Keratinocyte (primary cell): ENCODE data around the gene ZNF335. TPM values are rescaled to one million over a fixed set of nuclear protein-coding genes. Genes with fewer than 3 reads are reported as not detected.

ENCODE experiments used
- DNase-seq: peaks from one replicate; pipeline ENCODE4 v3.0.0-alpha.2; 2011; ENCODE audit warnings: low read depth, missing footprints, low spot score
- FAIRE-seq: peaks from 2 replicates; lab custom pipeline; 2011; peaks lifted over from hg19 to GRCh38; lab: Jason Lieb, UNC
- H2AFZ ChIP-seq: 2 replicates; pipeline ENCODE4 v1.6.0; 2012; ENCODE audit warnings: low read length, control low read depth, inconsistent platforms; ENCODE audit not compliant: control insufficient read depth
- H3K27ac ChIP-seq: 2 replicates; pipeline ENCODE4 v1.5.1; 2011; ENCODE audit warnings: low read length; ENCODE audit not compliant: control insufficient read depth, insufficient read depth
- H3K27me3 ChIP-seq: 3 replicates; pipeline ENCODE4 v1.6.0; 2011; ENCODE audit warnings: low read length; ENCODE audit not compliant: control insufficient read depth, insufficient read depth; ENCODE audit errors: extremely low read depth
- H3K36me3 ChIP-seq, 2 experiments: 2 replicates in 1 of 2; 3 replicates in 1 of 2; pipeline ENCODE4 v1.5.1; 2011; ENCODE audit warnings: low read length in 2 of 2, mild to moderate bottlenecking in 1 of 2; ENCODE audit not compliant: control insufficient read depth in 2 of 2, insufficient read depth in 2 of 2; ENCODE audit errors: extremely low read depth in 1 of 2
- H3K4me1 ChIP-seq: 3 replicates; pipeline ENCODE4 v1.5.1; 2011; ENCODE audit warnings: low read length; ENCODE audit not compliant: control insufficient read depth, insufficient read depth; ENCODE audit errors: extremely low read depth
- H3K4me2 ChIP-seq: 3 replicates; pipeline ENCODE4 v1.6.0; 2011; ENCODE audit warnings: low read depth, low read length; ENCODE audit not compliant: control insufficient read depth, insufficient read depth; ENCODE audit errors: extremely low read depth
- H3K4me3 ChIP-seq, 3 experiments: fragments of 200-600 bp in 1 of 3; sonication (generic) in 1 of 3; 2 replicates in 2 of 3; 3 replicates in 1 of 3; pipeline ENCODE4 v1.5.1; 2011 to 2016; ENCODE audit warnings: low read length in 3 of 3, mild to moderate bottlenecking in 3 of 3, control low read depth in 2 of 3, inconsistent platforms in 1 of 3, low read depth in 1 of 3, mixed read lengths in 1 of 3, mixed run types in 1 of 3, moderate library complexity in 1 of 3; ENCODE audit not compliant: control insufficient read depth in 2 of 3, insufficient read depth in 2 of 3; ENCODE audit errors: extremely low read depth in 1 of 3
- H3K79me2 ChIP-seq: 2 replicates; pipeline ENCODE4 v1.6.0; 2012; ENCODE audit warnings: low read length; ENCODE audit not compliant: control insufficient read depth, insufficient read depth
- H3K9ac ChIP-seq: 3 replicates; pipeline ENCODE4 v1.6.0; 2011; ENCODE audit warnings: low read length; ENCODE audit not compliant: control insufficient read depth, insufficient read depth; ENCODE audit errors: extremely low read depth
- H3K9me1 ChIP-seq: 3 replicates; pipeline ENCODE4 v1.6.0; 2011; ENCODE audit warnings: low read length; ENCODE audit not compliant: control insufficient read depth, insufficient read depth; ENCODE audit errors: extremely low read depth
- H3K9me3 ChIP-seq: 2 replicates; pipeline ENCODE4 v1.5.1; 2012; ENCODE audit warnings: low read depth, low read length; ENCODE audit not compliant: control insufficient read depth
- H4K20me1 ChIP-seq: 3 replicates; pipeline ENCODE4 v1.6.0; 2011; ENCODE audit warnings: low read length; ENCODE audit not compliant: control insufficient read depth, insufficient read depth; ENCODE audit errors: extremely low read depth
- CTCF ChIP-seq, 3 experiments: IDR thresholded peaks in 1 of 3; conservative IDR thresholded peaks in 1 of 3; optimal IDR thresholded peaks in 1 of 3; 2 replicates in 2 of 3; 3 replicates in 1 of 3; pipeline versions ENCODE3 to v1.5.1; 2011; ENCODE audit warnings: low read length in 3 of 3, mild to moderate bottlenecking in 3 of 3, moderate library complexity in 2 of 3, control low read depth in 1 of 3, inconsistent platforms in 1 of 3; ENCODE audit not compliant: insufficient read depth in 2 of 3; ENCODE audit errors: extremely low read depth in 1 of 3
- EZH2 ChIP-seq: IDR thresholded peaks from one replicate; pipeline ENCODE4 v1.6.1; 2012; ENCODE audit warnings: inconsistent platforms, mild to moderate bottlenecking, low read length, moderate library complexity
- dilution Hi-C: fragments of 300-500 bp; cut with MboI; formaldehyde crosslinking; loops from one replicate; pipeline ENCODE4 v1.7.0; 2020; ENCODE audit warnings: low sequenced_read_pairs; ENCODE audit not compliant: extremely low pct_ligation_motif_present
- polyA plus RNA-seq, 5 experiments: library from polyadenylated mRNA; depleted of rRNA in 3 of 5; stranded (reverse) in 3 of 5; stranded (forward) in 1 of 5; unstranded in 1 of 5; fragments of >200 nt; gene quantifications; 1 replicate in 1 of 5; 2 replicates in 3 of 5; 3 replicates in 1 of 5; pipeline versions ENCODE4 v1.2.1 to v1.2.3, GENCODE V29; 2011 to 2012; ENCODE audit warnings: missing spikeins in 2 of 5, low read depth in 1 of 5, low replicate concordance in 1 of 5

Gene ZNF335
- polyA plus RNA-seq, 1 donor (not counting 4 experiments of a cell fraction or from before 2014, with no cell fraction given), result 5.8 TPM

GRCh38 chr20:45913116-45913515 is 58.9 kb downstream of the ZNF335 start:
- DNase-seq (no peak), FAIRE-seq (no peak)
- no peaks in the 10 kb centered on the region for H3K9me3 ChIP-seq
- H3K4me1 ChIP-seq, result peaks cover 16% of the 10 kb centered on the region
- H3K27ac ChIP-seq, result no peak overlapping the region
- H3K27me3 ChIP-seq, result no peaks in the 10 kb centered on the region
- H3K9me1 ChIP-seq, result no peaks in the 10 kb centered on the region
- H3K9ac ChIP-seq, result no peak overlapping the region
- dilution Hi-C loops, result no loop called here
- H3K36me3 ChIP-seq, result peaks cover 2 to 3% of the 10 kb centered on the region in 2 experiments
- H2AFZ ChIP-seq, result no peak overlapping the region
- H4K20me1 ChIP-seq, result no peaks in the 10 kb centered on the region
- H3K79me2 ChIP-seq, result no peaks in the 10 kb centered on the region
- no peak overlapping the region for H3K4me3 ChIP-seq
- H3K4me2 ChIP-seq, result no peak overlapping the region
- no peak for TF ChIP-seq EZH2
- no peak for TF ChIP-seq CTCF (optimal IDR thresholded peaks at IDR 0.05 in 1 of 3, IDR thresholded peaks at IDR 0.05 in 1 of 3, conservative IDR thresholded peaks at IDR 0.05 in 1 of 3; ENCODE audit: extremely low read depth in 1 of 3, insufficient read depth in 2 of 3, low read length in 3 of 3)

GRCh38 chr20:45912344-45912682 is 59.7 kb downstream of the ZNF335 start:
- H2AFZ ChIP-seq, result peak overlapping the region; percentile 65
- TF ChIP-seq CTCF (optimal IDR thresholded peaks at IDR 0.05 in 1 of 3, IDR thresholded peaks at IDR 0.05 in 1 of 3, conservative IDR thresholded peaks at IDR 0.05 in 1 of 3; ENCODE audit: extremely low read depth in 1 of 3, insufficient read depth in 2 of 3, low read length in 3 of 3) (no peak), EZH2 (no peak)
- H3K9me3 ChIP-seq, result no peaks in the 10 kb centered on the region
- peak overlapping the region; percentile 94 for H3K4me2 ChIP-seq
- no peaks in the 10 kb centered on the region for H3K27me3 ChIP-seq
- peaks cover 3 to 7% of the 10 kb centered on the region in 2 experiments for H3K36me3 ChIP-seq
- H3K9me1 ChIP-seq, result no peaks in the 10 kb centered on the region
- dilution Hi-C loops, result no loop called here
- no peaks in the 10 kb centered on the region for H4K20me1 ChIP-seq
- H3K9ac ChIP-seq, result peak overlapping the region; percentile 76
- no peak for FAIRE-seq
- DNase-seq, result no peak
- peak overlapping the region; percentile 70 for H3K27ac ChIP-seq
- H3K4me1 ChIP-seq, result peaks cover 16% of the 10 kb centered on the region
- peak overlapping the region; percentile 45 to 71 (median 60) for H3K4me3 ChIP-seq
- H3K79me2 ChIP-seq, result no peaks in the 10 kb centered on the region
